HG03457 (cell line): ENCODE data around the gene SEMA3F.

Experiments
- ATAC-seq: cut with Tn5 transposase; IDR thresholded peaks from one replicate; pipeline ENCODE4 v1.9.1; 2021; ENCODE audit warnings: moderate number of reproducible peaks; ENCODE audit not compliant: unreplicated experiment

The SEMA3F gene

DNA sequence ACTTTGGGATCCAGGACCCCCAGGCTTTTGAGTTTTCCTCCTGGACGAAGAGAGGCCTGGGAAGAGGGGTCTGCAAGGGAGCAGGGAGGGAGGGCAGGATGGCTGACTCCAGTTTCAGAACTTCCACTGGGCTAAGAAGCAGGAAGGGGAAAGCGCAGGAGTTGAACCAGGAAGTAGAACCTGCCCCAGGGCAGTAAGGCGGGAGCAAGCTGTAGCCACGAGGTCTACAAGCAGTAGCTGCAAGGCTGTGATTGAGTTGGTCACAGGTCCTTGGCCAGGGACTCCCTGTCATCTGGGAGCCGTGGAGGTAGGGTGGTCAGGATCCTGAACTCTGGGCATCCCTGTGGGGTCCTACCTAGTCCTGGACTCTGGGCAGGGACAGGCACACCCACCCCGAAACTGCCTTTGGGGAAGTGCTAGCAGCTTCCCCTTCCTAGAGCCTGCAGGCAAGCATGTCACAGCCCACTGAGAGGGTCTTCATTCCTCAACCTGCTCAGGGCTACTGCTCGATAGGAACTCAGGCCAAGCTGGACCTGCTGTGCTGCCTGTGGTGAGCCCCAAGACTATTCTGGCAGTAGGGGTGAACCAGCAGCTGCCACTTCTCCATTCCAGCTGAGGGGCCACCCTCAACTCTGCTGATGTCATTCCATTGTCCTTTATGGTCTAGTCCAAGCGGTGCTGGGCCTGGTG lies 75.1 kb downstream of the SEMA3F start:
- ATAC-seq: no peak

DNA sequence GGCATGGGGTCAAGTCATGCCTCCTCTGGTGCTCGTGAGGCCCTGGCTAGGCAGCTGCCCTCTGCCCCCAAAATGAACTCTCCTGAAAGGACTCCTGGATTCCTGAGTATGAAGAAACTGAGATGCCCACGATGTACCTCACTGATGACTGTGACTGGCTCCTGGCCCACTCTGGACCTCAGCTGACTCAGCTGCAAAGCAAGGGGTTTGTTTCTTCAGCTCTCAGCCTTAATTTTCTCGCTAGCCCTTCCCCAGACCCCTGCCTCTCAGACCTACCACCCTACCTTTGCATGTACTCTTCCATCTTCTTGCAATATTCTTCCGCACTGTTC lies 75.6 kb downstream of the SEMA3F start:
- no peak for ATAC-seq

DNA sequence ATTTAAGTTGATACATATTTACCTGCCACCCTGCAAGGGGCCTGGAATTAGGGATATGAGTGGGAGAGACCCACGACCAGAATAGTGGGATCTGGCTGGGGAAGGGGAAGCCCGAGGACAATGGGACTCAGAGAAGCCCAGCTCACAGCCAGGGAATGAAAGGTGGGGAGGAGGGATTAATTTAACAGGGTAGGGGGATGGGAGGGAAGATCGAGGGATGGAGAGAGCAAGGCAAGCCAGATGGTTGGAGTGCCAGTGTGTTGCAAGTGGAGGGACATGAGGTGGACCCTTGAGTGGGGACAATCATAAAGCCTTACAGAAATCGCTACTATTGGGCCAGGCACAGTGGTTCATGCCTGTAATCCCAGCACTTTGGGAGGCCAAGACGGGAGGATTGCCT lies 76.5 kb downstream of the SEMA3F start:
- no peak for ATAC-seq

DNA sequence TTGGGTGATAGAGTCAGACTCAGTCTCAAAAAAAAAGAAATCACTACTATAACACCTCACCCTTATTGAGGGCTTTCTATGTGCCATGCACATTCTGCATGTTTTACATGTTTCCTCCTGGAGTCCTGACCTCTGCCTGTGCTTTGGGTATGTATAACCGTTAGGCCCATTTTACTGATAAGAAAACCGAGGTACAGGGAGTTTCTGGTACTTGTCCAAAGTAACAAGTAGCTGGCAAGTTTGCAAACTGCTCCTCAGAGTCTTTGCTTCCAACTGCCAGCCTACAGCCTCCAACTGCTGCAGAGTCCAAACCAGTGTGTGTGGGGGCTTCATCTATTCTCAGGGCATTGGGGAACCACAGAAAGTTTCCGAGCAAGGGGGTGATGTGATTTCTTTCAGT lies 77.2 kb downstream of the SEMA3F start:
- no peak for ATAC-seq

DNA sequence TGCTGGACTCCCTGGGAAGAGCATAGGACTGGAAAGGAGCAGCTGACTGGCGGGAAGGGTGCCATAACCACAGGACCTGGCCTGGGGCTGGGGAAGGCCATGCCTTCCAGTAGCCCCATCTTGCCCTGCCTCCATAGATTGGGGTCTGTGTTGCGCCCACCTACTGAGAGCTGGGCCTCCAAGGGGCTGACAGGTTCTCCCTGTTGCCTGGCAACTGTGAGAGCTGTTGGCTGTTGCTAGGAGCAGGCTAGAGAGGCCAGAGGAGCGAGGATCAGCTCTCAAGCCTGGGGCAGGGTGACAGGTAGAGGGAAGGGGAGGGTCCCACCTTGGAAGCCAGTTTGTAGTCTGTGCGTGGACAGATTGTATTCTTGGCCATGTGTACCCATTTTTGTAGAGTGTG lies 78.1 kb downstream of the SEMA3F start:
- ATAC-seq: no peak

DNA sequence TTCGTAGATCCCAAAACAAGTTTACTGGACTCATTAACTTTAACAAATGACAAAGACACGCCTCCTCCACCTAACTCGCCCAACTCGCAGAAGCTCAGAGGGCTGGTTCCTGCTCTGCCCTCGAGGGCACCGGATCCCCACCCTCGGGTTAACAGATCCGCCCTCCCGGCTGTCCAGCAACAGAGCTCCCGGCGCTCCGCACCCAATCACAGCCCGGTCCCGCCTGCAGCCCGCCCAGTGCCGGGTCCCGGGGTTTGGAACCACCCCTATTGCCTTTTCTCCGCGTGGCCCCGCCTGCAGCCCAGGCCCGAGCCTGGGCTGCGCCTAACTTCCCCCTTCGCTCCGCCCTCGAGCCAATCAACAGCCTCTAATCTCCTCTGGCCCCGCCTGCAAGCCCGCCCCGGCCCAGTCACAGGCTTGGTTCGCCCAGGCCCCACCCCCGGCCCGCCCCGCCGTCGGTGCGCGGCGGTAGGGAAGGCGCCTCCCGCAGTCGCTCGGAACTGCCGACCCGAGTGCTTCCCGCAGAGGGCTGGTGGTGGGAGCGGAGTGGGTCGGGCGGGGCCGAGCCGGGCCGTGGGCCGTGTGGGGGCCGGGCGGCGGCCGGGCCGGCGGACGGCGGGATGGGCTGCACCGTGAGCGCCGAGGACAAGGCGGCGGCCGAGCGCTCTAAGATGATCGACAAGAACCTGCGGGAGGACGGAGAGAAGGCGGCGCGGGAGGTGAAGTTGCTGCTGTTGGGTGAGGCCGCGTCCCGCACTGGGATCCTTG lies 80.8 kb downstream of the SEMA3F start, which contains the start of gene GNAI2:
Gene GNAI2 (plus strand): TSS at position 489 of the 768 bp plus-strand sequence. CDS start 132 bp downstream, at position 621.
- peak; percentile 84 for ATAC-seq

DNA sequence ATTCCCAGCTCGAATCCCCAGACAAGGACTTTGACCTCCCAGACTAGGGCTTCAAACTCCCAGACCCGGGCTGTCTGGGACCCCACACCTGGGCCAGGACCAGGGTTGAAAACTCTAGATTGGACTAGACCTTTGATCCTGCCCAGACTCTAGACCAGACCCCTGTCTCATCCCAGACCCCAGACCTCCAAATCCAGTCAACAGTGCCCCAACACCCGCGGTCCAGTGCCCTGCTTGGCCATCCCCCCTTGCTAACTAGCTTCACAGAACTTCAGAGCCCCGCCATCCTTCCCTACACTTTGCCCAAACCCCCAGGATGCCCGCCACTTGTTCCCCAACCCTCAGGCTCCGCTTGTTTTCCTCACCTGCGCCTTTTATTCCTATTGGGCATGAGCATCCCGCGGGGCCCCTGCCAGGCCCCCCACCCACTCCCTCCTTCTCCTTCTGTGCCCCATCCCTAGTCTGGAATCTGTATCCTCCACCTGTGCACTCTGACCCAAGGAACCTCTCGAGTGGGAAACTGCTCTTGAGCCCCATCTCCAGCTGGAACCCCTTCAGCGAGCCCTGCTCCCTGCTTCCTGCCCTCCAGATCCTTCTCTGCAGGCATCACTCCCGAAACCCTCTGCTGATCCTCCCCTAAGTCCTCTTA lies 81.5 kb downstream of the SEMA3F start:
- no peak for ATAC-seq

DNA sequence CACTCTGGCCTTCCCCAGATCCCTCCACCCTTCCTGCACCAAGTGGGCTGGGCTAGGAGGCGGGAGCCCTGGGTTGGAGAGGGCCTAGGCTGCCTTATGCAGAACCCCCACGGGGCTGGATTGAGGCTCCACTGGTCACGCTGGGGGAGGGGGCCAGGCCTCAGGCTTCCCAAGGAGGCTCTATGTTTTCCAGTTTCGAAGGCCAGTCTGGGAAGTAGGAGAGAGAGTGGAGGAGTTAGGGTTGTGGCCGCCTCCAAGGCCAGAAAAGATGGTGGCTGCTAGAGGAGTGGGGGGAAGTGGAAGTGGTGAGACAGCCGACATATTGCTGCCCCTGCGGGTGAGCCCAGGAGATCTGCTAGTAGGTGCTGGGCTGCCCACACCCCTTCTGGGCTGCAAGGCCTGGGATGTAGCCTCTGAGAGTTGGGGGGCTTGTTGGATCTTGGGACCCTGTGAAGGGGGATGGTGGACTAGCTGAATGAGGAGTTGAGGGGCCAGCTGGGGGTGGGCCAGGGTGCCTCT lies 82.1 kb downstream of the SEMA3F start:
- no peak for ATAC-seq

DNA sequence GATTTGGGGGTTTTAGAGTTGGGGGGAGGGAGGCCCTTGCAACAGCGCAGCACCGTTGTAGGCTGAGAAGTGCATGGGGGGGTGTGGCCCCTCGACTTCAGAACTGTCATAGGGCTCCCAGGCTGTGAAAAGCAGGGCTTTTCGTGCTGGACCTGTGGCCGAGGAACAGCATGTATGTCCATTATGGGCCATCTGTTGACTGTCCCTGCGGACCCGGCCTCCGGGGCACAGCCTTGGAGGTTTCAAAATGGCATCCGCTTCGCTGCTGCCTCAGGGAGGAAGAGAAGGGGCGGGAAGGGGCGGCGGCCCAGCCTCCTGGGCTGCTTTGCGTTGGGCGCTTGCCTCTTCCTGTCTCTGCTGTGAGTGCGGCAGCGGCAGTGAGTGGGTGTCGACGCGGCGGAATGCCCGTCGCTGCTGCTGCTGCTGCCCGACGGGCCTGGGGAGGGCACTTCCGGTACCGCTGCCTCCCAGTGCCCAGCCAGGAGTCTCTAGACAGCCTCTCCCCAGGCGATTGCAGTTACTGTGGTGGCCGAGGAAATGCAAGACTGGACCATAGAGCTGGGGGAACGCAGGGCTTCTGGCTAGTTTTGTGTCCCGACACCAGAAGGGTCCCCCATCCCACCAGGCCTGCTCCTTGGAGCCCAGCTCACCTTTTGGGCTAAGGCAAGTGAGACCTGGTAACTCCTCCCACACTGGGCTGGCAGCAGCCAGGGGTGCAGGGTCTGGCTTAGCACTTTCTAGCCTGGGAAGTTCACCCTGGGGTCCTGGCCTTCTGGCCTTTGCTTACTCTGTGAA lies 82.8 kb downstream of the SEMA3F start:
- ATAC-seq: no peak

DNA sequence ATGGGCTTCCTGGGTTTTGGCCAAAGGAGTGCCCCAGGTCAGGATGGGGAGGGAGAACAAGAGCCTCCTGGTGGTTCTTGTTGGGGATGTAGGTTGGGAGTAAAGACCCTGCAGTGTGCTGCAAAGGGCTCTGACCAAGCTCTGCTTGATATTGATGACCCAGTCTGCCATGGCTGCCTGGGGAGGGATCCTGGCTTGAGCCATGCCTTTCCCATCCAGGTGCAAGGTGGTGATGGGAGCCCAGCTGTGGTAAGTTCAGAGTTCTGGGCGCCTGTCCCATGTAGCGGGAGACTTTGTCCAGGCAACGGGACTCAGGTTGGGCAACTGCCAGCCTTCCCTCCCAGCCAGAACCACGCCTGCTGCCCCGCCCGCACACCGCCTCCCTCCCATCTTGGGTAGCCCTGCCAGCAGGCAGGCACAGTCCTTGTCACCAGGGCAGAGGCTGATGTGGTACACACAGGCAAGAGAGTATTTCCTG lies 83.5 kb downstream of the SEMA3F start:
- no peak for ATAC-seq
